OCI-LY7 (cell line): ENCODE data around the gene APPBP2. TPM values are rescaled to one million over a fixed set of nuclear protein-coding genes. Genes with fewer than 3 reads are reported as not detected.

ENCODE experiments used
- BruUV-seq: library from RNA; stranded (reverse); fragments of 400-500 nt; replicated peaks from 2 replicates; lab custom pipeline; 2021; lab: Mats Ljungman, UMichigan
- CTCF ChIA-PET: fragments of 300-600 bp; sonication (Branson Sonifier 250); formaldehyde crosslinking; loops from one replicate; lab custom pipeline; 2022; ENCODE audit warnings: antibody characterized with exemption; ENCODE audit not compliant: unreplicated experiment; lab: Charles Lee
- POLR2A ChIA-PET: fragments of 300-600 bp; sonication (Branson Sonifier 250); formaldehyde crosslinking; loops from one replicate; lab custom pipeline; 2022; ENCODE audit warnings: antibody characterized with exemption; lab: Charles Lee
- DNase-seq: peaks from one replicate; pipeline ENCODE4 v3.0.0-alpha.2; 2015; ENCODE audit warnings: low spot score
- H2AFZ ChIP-seq: fragments of 200-600 bp; sonication (generic), shearing (Covaris generic); 2 replicates; pipeline ENCODE4 v1.6.1; 2014; ENCODE audit warnings: mild to moderate bottlenecking, antibody characterized with exemption, low read length, moderate library complexity
- H3K27ac ChIP-seq: fragments of 200-600 bp; sonication (generic); 2 replicates; pipeline ENCODE4 v1.5.1; 2014; ENCODE audit warnings: mixed run types, low read depth, mild to moderate bottlenecking, moderate library complexity, low read length, inconsistent platforms; ENCODE audit not compliant: poor library complexity, severe bottlenecking
- H3K36me3 ChIP-seq: fragments of 200-600 bp; sonication (generic); 2 replicates; pipeline ENCODE4 v1.6.1; 2014; ENCODE audit warnings: mild to moderate bottlenecking, antibody characterized with exemption, low read length, moderate library complexity, mixed read lengths; ENCODE audit not compliant: insufficient read depth
- H3K4me1 ChIP-seq: fragments of 200-600 bp; sonication (generic); 2 replicates; pipeline ENCODE4 v1.5.1; 2014; ENCODE audit warnings: mild to moderate bottlenecking, low read length; ENCODE audit not compliant: insufficient read depth, poor library complexity, severe bottlenecking
- H3K4me2 ChIP-seq: fragments of 200-600 bp; sonication (generic); 2 replicates; pipeline ENCODE4 v1.6.1; 2014; ENCODE audit warnings: mild to moderate bottlenecking, low read length
- H3K4me3 ChIP-seq: fragments of 200-600 bp; sonication (generic); 2 replicates; pipeline ENCODE4 v1.5.1; 2014; ENCODE audit warnings: mild to moderate bottlenecking, low read depth, low read length; ENCODE audit not compliant: poor library complexity, severe bottlenecking
- H3K79me2 ChIP-seq: fragments of 200-600 bp; sonication (generic); 2 replicates; pipeline ENCODE4 v1.6.1; 2016; ENCODE audit warnings: low read depth, mild to moderate bottlenecking, low read length, moderate library complexity, mixed read lengths; ENCODE audit not compliant: insufficient read depth
- H3K9me2 ChIP-seq: fragments of 200-600 bp; sonication (generic); 2 replicates; pipeline ENCODE4 v1.6.1; 2016; ENCODE audit warnings: mild to moderate bottlenecking, low read length, mixed read lengths; ENCODE audit not compliant: insufficient read depth
- H3K9me3 ChIP-seq: fragments of 200-600 bp; sonication (generic); 2 replicates; pipeline ENCODE4 v1.6.1; 2014; ENCODE audit warnings: mild to moderate bottlenecking, mixed run types, low read length, mixed read lengths
- H4K20me1 ChIP-seq: fragments of 200-600 bp; sonication (generic); 2 replicates; pipeline ENCODE4 v1.6.1; 2014; ENCODE audit warnings: mild to moderate bottlenecking, antibody characterized with exemption, low read length, moderate library complexity, mixed read lengths; ENCODE audit not compliant: insufficient read depth
- CTCF ChIP-seq: fragments of 200-600 bp; sonication (generic); conservative IDR thresholded peaks from 2 replicates; pipeline ENCODE4 v1.5.1; 2014; ENCODE audit warnings: mild to moderate bottlenecking, antibody characterized with exemption, low read length, moderate library complexity, mixed read lengths
- EZH2phosphoT487 ChIP-seq: fragments of 200-600 bp; sonication (generic); IDR thresholded peaks from 2 replicates; pipeline ENCODE4 v1.6.1; 2018; ENCODE audit warnings: low read depth, borderline replicate concordance, mild to moderate bottlenecking, mixed run types, antibody characterized with exemption, low read length, moderate library complexity, mixed read lengths
- intact Hi-C: fragments of 100-400 bp; cut with micrococcal nuclease; formaldehyde crosslinking; loops from one replicate; pipeline ENCODE4 v1.10.0; 2022; ENCODE audit not compliant: unreplicated experiment
- total RNA-seq, 2 experiments: library from RNA; depleted of rRNA in 1 of 2; stranded (reverse); fragments of >200 nt in 1 of 2; shearing (Covaris generic) in 1 of 2; gene quantifications; 2 replicates each; pipeline ENCODE4 v1.2.3, GENCODE V29; 2014 to 2022

The APPBP2 gene
- total RNA-seq, 2 experiments from 2014 or later, result 11.8 to 28.1 TPM

GRCh38 chr17:60451965-60452364 lies 74.1 kb downstream of the APPBP2 start:
- Histone ChIP-seq H3K79me2 (no peaks in the 10 kb centered on the region), H3K4me3 (no peak overlapping the region), H3K4me2 (no peak overlapping the region), H2AFZ (no peak overlapping the region), H3K4me1 (no peaks in the 10 kb centered on the region), H3K9me2 (no peaks in the 10 kb centered on the region), H3K27ac (no peak overlapping the region), H3K36me3 (peaks cover 70% of the 10 kb centered on the region), H4K20me1 (no peaks in the 10 kb centered on the region), H3K9me3 (no peaks in the 10 kb centered on the region)
- CTCF ChIA-PET, result no interaction called here
- intact Hi-C loops, result no loop called here
- no peak for TF ChIP-seq EZH2phosphoT487
- no peak for TF ChIP-seq CTCF
- no peak for DNase-seq
- no TSS peak for BruUV-seq
- POLR2A ChIA-PET, result no interaction called here

- Histone ChIP-seq H3K9me2 (no peaks in the 10 kb centered on the region), H3K36me3 (peaks cover 70% of the 10 kb centered on the region), H3K4me2 (no peak overlapping the region), H3K4me1 (no peaks in the 10 kb centered on the region), H3K79me2 (no peaks in the 10 kb centered on the region), H3K27ac (no peak overlapping the region), H4K20me1 (no peaks in the 10 kb centered on the region), H2AFZ (no peak overlapping the region), H3K9me3 (no peaks in the 10 kb centered on the region), H3K4me3 (no peak overlapping the region)
- CTCF ChIA-PET, result no interaction called here
- intact Hi-C loops, result no loop called here
- BruUV-seq, result no TSS peak
- no peak for DNase-seq
- no peak for TF ChIP-seq EZH2phosphoT487
- no peak for TF ChIP-seq CTCF
- POLR2A ChIA-PET, result no interaction called here
Observed at GRCh38 chr17:60451071-60451470, 75.0 kb downstream of the APPBP2 start.

- POLR2A ChIA-PET, result interaction anchor here (0.7 kb wide), 1 partner anchor 39 kb away, joined by 3 read pairs; no protein-coding TSS in a partner anchor
- BruUV-seq, result TSS peak; percentile 46
Observed at GRCh38 chr17:60447375-60447774, 78.7 kb downstream of the APPBP2 start.

More at GRCh38 chr17:60447375-60447774, 78.7 kb downstream of the APPBP2 start:
- Histone ChIP-seq H3K4me1 (no peaks in the 10 kb centered on the region), H3K9me2 (no peaks in the 10 kb centered on the region), H3K36me3 (peaks cover 47% of the 10 kb centered on the region), H3K4me3 (no peak overlapping the region), H3K27ac (no peak overlapping the region), H3K4me2 (no peak overlapping the region), H2AFZ (no peak overlapping the region), H4K20me1 (no peaks in the 10 kb centered on the region), H3K79me2 (no peaks in the 10 kb centered on the region), H3K9me3 (no peaks in the 10 kb centered on the region)
- CTCF ChIA-PET, result no interaction called here
- TF ChIP-seq EZH2phosphoT487, result no peak
- TF ChIP-seq CTCF, result no peak
- no peak for DNase-seq
- intact Hi-C loops, result no loop called here
